Activated T-cell treated with anti-CD3 and anti-CD28 coated beads, Interleukin-2, amount 50 U/mL, for 48 hours (primary cell): ENCODE measurements around the gene SPATA33.
"Not testable (repeated sequence)": the region's sequence is repeated elsewhere in the genome, so short reads cannot be mapped to it uniquely, and the experiment has no call there.

Source experiments
- DNase-seq, 2 experiments: peaks; one replicate each; pipeline ENCODE4 v3.0.0-alpha.2; 2020

The SPATA33 gene

DNA sequence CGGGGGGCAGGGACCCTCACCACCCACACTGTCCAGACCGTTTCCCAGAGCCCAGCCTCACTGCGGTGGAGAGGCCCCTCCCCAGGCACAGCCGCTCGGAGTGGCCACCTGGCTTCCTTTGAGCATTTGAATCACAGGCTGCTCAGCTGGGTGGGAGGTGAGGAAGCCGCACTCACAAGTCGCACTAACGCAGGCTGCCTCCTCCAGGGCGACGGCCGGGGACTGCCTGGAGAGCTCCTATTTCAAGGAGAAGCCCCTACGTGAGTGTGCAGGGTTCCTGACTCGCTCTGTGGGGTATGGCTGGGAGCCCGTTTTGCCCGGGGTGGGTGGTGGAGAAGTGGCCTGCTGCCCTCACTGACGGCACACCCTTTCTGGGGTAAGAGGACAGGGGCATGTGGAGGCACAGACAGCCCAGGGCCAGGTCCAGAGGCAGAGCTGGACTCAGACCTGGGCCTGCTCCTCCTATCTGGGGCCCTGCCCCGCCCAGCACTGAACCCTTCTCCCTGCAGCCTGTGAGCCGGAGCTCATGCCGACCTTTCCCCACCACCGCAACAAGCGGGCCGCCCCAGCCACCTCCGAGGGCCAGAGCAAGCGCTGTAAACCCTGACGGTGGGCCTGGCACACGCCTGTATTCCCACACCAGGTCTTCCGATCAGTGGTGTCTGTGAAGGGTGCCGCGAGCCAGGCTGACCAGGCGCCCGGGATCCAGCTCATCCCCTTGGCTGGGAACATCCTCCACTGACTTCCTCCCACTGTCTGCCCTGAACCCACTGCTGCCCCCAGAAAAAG, 37.6 kb downstream of the SPATA33 start:
- DNase-seq: no peak

DNA sequence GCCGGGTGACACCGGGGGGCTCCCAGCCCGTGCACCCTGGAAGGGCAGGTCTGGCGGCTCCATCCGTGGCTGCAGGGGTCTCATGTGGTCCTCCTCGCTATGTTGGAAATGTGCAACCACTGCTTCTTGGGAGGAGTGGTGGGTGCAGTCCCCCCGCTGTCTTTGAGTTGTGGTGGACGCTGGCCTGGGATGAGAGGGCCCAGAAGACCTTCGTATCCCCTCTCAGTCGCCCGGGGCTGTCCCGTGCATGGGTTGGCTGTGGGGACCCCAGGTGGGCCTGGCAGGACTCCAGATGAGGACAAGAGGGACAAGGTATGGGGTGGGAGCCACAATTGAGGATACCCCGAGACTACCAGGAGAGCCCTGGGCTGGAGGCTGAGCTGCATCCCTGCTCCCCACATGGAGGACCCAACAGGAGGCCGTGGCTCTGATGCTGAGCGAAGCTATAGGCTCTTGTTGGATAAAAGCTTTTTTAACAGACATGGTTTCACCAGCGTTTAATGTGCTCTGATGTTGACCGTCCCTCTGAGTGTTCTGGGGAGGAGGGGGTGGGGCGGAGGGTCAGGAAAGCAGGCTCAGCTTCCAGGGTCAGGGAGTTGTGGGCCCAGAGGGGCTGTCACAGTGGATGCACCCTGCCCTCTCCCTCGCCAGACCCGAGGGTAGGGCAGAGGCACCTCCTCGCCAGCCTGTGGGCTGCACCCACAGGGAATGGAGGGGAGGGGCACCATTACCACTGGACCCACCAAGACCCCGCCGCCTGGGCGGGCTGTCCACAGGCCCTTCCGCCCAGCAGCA, 38.4 kb downstream of the SPATA33 start:
- no peak for DNase-seq

DNA sequence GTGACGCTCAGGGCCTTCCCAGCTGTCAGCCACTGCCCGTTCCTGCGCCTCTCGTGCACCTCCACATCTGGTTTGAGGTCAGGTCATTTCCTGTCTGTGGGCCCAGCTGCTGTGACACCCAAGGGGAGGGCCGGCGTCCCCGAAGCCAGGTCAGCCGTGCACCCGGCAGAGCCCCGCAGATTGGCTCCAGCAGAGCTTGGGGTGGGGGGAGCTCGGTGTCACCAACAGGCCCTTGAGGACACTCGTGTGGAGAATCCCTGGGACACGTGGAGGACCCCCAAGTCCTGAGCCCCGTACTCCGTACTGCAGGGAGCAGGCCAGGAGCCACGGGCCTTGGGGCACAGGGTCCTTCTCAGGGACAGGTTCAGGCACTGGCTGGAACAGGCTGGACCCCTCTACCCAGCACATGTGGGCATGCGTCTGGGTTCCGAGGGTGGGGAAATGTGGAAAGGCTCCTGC, 39.1 kb downstream of the SPATA33 start:
- DNase-seq: peak in 1 of 2 experiments; percentile 47

DNA sequence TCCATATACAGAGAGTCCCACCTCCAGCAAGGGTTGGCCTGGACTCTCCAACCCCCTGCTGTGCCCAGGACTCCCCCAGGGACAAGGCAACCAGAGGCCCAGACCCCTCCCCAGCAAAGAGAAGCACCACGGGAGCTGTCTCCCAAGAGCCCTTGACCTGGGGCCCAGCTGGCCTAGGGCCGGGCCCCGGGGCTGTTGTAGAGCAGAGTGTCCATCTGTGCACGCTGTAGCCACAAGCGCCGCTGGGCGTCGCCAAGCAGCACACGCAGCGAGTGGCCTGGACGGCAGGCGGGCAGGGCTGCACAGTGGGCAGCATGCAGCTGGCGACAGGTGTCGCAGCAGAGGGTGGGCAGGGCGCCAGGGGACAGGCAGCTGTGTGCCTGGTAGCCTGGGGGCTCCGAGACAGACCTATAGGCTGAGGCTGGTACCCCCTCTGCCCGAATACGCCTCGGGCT, 39.6 kb downstream of the SPATA33 start:
- peak in 1 of 2 experiments; percentile 17 for DNase-seq

DNA sequence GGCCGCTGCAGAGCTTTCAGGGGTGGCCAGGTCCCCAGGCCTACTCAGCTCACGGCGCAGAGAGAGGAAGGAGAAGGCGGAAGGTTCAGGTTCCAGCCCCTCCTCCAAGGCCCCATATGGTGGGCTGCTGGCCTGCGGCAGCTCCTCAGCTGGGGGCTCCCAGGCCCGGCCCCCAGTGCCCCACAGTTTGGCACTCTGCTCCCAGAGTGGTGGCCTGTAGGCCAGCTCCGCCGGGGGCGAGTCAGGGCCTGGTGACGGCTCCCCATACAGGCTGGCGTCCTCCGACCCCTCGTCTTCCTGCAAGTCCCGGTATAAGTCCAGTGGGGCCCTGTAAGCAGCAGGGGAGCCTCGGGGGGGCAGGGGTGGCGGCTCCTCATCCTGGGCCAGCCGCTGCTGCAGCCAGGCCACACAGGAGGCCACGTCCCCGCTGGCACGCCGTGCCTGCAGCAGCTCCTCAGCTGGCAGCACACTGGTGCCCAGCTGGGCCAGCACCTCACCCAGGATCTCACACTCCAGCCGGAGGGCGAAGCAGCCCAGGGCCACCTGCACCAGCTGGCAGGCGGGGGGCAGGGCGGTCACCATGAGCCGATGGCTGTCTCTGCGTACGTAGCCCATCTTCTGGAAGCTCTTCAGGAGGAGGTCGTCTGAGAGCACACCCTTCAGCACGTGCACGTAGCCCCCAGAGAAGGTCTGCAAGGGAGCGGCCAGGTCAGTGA, 40.1 kb downstream of the SPATA33 start:
- DNase-seq: peak in 1 of 2 experiments; percentile 20

DNA sequence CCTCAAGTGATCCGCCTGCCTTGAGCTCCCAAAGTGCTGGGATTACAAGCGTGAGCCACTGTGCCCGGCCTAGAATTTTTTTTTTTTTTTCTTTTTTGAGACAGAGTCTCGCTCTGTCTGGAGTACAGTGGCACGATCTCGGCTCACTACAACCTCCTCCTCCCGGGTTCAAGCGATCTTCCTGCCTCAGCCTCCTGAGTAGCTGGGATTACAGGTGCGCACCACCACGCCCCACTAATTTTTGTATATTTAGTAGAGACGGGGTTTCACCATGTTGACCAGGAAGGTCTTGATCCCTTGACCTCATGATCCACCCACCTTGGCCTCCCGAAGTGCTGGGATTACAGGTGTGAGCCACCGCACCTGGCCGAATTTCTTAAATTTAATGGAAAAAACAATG, 41.1 kb downstream of the SPATA33 start:
- not testable (repeated sequence) for DNase-seq

DNA sequence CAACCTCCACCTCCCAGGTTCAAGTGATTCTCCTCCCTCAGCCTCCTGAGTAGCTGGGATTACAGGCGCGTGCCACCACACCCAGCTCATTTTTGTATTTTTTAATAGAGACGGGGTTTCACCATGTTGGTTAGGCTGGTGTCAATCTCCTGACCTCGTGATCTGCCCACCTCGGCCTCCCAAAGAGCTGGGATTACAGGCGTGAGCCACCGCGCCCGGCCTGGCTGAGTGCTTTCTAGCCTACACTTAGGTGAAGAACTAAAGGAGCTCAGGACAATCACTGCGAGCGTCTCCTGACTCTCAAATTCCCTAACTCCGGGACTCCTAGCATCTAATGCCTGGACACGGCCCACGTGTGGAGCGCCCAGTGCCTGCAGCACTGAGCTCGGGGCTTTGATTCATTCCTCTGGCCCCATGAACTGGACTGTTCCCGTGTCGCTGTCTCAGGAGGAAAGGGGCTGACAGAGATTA, 42.0 kb downstream of the SPATA33 start:
- DNase-seq: not testable (repeated sequence)

DNA sequence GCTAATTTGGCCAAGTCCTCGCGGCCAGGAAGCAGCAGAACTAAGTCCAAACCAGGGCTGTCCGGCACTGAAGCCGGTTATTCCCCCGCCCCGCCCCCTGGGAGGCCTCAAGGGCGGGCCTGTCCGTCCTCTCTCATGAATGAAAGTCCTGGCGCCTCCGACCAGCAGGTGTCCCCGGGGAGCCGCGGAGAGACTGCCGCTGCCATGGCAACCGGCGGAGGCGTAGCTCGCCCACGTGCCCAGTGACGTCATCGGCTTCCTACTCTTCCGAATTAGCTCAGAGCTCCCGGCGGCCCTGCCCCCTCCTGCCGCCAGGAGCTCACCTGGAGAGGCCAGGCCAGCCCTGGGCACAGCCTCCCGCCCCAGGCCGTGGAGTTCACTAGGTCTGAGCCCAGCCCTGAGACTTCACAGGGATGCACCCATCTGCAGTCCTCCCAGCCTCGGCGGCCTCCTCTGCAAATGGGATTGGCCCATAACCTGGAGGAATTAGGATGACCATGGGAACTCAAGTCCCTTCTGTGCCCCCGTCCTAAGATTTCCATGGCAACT, 42.5 kb downstream of the SPATA33 start:
- peak; percentile 97 to 98 for DNase-seq

DNA sequence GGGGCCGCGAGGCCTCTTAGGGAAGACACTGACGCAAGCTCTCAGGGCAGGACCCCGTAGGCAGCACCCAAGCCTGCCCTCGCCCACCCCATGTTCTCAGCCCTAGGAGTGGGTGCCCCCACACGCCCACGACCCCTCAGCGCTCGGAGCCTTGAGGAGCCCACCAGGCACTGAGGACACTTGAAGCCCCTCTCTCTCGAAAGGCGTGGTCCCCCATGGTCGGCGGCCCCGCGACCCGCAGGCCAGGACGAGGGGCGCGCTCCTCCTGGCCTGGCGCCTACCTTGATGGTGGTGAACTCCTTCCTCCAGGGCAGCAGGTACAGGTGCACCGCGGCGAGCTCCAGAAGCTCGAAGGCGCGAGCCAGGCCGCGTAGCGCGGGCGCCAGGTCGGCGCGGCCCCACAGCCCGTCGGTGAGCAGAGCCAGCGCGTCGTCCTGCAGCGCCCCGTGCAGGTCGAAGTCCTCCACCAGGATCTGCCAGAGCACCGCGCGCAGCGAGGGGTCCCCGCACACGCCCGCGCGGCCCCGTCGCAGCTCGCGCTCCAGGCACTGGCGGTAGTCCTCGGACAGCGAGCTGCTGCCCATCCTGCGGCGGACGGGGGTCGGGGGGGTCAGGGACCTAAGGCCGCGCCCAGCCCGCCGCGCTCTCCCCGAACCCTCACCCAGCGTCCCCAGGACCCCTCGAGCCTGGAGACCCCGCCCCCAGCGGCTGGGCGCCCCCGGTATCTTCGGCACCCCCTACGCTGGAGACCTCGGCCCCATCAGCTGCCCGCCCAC, 43.2 kb downstream of the SPATA33 start:
- DNase-seq: peak; percentile 58 to 69

DNA sequence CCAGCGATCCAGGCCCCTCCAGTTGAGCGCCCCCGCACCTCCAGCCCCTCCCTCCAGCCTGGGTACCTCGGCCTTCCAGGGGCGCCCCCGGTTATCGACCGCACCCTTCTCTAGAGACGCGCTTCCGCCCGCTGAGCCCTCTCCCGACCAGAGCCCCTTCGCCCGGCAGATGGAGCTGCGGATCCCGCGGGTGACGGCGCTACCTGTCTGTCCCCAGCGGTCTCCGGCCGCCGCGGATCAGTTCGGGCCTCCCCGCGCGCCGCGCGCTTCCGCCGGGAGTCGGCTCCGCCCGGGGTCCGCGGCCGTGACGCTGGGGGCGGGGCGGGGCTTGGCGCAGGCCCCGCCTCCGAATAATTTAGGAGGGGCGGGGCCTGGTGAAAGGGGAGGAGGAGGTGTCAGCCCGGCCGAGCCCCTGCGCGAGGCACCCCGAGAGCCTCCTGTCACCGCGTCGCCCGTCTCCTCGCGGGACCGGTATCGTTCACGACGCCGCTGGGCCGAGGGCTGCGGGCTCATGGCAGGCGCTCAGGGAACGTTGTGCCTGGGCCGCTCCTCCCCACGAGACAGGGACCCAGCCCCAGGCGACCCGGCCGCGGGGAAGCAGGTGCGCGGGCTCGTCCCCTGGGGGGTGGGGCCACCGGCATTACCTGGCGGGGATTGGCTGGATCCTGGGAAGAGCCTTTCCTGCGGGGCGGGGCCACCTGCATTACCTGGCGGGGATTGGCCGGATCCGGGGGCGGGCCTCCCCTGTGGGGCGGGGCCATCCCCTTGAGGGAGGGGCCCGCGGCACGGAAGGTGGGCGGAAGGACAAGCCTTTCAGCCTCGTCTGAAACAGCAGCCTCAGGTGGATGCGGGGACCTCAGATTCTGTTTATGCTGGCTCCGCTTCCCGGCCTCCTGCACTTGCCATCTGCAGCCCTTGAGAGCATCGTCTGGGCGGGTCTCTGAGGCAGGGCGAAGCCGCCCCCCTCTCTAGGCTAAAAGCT, 44.1 kb downstream of the SPATA33 start, which contains the start of gene SPATA2L:
TSS of gene SPATA2L (minus strand) at position 281 of the 982 bp plus-strand sequence. CDS start 473 bp downstream, outside the sequence.
- DNase-seq: peak; percentile 98 to 99

DNA sequence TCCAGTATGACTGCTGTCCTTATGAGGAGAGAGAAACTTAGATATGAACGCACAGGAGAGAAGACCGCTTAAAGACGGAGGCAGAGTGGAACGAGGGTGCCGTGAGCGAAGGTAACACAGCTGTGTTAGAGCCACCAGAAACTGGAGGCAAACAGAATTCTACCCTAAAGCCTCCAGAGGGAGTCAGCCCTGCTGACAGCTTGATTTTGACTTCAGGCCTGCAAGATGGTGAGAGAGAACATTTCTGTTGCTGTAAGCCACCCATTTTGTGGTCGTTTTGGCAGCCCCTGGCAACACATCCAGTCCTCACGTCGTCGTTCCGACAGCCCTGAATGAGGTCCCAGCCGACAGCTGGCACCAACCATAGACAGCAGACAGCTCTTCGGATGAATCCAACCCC, 46.6 kb downstream of the SPATA33 start:
- no peak for DNase-seq

DNA sequence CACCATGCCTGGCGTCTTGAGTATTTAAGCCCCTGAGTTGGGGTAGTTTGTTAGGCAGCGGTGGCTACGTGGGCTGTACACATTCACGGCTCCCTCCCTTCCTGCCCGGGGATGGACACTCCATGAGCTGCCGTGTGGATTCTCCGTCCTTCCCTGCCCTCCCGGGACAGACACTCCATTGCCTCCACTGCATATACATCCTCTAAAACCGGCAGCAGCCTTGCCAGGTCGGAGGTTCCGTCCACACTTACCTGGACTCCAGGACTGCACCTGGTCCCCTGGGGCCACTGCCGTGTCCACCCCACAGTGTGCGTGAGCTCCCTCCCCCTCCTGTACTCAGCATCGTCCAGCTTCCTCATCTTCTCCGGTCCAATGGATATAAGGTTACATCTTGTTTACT, 47.4 kb downstream of the SPATA33 start:
- DNase-seq: no peak

DNA sequence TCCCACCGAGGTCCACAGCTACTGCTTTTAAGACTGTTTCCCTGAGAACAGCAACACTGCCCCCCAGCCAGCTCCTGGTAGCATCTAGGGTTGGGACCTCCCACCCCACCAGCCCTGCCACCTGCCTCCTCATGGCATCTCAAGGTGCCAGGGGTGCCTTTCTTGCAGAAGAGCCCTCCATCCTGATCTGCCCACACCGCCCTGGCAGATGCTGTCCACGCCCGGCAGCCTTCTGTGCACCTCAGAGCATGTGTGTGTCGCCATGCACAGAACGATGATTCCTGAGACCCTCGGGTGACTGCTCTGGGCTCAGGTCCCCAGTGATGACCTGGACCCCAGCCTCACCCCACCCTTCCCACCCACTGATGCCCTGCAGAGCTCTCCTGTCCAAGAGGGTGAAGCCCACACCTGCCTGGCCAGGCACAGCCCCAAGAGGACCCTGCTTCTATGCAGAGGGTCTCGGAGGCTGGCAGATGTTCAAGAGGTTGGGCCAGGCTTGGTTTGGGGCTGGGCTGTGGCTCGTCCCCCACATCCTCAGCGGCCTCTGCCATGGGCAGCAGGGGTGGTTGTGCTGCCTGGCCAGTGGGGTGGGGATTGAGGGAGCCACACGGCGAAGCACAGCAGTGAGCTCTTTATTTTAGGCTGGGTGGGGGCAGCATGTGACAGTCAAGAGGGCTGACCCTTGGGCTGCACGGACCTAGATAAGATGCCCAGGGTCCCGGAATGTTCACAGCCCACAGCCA, 49.1 kb downstream of the SPATA33 start:
- no peak for DNase-seq

DNA sequence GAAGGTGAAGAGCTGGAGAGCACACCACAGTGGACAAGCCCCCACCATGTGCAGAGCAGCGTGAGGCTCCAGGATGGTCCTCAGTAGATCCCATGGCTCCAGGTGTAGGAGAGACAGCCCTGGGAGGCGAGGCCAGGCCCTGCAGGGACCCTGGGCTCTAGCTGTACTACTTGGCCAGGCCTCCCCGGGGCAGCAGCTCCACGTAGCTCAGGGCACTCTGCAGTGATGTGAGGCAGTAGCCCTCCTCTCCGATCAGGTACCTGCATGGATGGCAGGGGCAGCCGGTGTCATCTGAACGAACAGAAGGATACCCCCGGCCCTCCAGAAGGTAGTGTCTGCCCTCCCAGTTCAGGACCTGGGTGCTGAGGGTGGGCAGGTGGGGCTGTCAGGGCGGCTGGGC, 50.1 kb downstream of the SPATA33 start:
- DNase-seq: no peak

DNA sequence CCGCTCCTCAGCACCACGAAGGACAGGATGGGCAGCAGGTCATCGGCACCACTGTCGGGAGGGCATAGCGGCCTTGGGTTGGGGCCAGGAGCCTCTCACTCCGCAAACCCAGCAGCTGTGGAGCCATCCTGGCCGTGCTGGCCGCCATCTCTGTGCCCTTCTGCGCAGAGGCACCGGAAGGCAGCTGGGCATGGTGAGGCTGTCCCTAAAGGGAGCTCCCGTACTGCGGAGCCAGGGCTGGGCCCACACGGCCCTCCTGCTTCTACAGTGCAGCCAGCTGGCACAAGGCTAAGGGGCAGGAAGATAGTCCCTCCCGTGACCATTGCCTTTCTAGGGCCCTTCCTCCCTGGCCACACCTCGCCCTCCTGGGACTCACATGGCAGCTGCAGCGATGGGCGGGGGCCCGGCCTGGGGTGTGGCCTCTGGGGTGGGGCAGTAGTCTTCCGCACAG, 50.9 kb downstream of the SPATA33 start:
- no peak for DNase-seq

DNA sequence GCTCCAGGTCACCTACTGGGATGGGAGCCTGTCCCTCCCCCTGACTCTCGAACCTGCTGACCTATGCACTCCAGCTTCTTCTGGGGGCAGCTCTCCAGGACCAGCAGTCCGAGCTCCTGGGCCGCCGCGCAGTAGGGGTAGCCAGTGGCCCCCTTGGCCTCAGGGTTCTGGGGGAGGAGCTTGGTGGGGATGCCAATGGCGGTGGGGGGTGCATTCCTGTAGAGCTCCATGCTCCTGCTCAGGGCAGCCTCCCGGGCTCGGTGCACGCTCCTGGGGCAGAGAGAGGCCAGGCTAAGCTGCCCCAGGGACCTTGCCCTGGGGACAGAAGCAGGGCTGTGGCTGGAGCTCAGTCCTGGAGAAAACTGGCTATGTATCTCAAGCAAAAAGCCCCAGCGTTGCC, 51.5 kb downstream of the SPATA33 start:
- DNase-seq: no peak

DNA sequence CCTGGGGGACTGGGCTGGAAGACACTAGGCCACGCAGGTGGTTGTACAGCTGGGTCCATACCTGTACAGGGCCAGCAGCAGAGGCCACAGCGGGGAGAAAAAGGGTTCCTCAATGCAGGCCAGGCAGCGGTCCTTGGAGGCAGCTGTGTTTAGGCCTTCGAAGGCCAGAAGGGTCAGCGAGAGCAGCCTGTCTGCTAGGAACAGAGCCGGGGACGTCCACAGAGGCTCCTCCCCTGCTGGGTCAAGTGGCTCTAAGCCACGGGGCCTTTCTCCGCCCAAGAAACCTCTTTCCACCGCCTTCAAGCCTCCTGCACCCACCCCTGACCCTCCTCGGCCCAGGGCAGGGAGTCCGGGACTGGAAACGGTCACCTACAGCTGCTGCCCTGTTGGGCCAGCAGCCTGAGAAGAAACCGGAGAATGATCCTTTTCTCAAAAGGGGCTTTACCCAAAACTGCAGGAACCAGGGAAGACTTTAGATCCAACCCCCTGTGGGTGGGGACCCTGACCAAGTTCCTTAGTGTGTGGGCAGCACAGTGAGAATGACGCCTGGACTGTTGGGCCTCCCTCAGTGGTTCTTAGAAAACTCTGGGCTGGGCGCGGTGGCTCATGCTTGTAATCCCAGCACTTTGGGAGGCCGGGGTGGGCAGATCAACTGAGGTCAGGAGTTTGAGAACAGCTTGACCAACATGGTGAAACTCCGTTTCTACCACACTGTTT, 52.2 kb downstream of the SPATA33 start:
- no peak for DNase-seq

DNA sequence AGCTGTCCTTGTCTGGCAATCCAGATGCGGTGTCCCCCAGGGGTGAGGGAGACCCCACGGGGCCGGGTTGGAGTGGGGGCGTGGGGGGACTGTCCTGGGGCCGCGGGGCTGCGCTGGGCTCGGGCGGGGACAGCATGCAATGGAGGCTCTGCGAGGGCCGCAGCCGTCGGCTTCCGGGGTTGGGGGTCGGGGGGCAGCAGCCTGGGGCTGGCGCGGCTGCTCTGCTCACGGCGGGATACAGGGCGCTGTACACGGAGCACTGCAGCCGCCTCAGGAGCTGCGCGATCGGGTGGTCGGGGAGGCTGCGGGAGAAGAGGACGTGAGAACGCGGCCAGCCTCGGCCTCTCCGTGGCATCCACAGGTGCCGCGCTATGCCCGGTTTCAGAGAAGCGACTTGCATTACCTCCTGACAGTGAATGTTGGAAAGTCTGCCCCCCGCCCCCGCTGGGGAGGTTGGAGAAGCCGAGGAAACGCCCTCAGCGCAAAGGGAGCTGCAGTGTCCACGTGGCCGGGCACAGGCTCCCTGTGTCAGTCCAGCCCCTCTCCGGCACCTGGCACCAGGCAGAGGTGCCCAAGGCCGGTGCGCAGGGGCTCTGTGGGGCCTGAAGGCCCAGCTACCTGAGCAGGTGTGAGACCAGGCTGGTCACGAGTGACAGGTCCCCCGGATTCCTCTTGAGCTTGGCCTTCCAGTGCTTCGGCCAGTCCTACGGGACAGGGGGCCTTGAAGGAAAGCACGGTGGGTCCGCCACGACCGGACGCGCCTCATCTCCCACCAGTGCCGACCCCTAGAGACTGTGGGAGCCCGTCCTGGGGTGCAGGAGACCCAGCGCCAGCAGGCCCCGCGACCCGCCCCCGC, 53.3 kb downstream of the SPATA33 start:
- DNase-seq: no peak
